ENCODE measurements around the gene G0S2. TPM values are rescaled to one million over a fixed set of nuclear protein-coding genes. Genes with fewer than 3 reads are reported as not detected.
A peak's percentile ranks its signal among the peaks of the same experiment; 100 is the strongest.

Gene G0S2
- polyA plus RNA-seq, 1 experiment, result 0.43 TPM

- no peak for TF ChIP-seq CTCF (IDR thresholded peaks at IDR 0.05; ENCODE audit: insufficient read depth, low read depth, low read length)
- H3K4me3 ChIP-seq (ENCODE audit: low read depth, low read length), result no peak overlapping the region
- no peaks in the 10 kb centered on the region; the same call in 1 of the 2 replicates for H3K27me3 ChIP-seq (ENCODE audit: control insufficient read depth, insufficient read depth, low read length)
- peak; percentile 64 for DNase-seq (ENCODE audit: low read depth)
- ChIA-PET POLR2A (no interaction called here), CTCF (interaction anchor here (0.8 to 1.9 kb wide), 6 partner anchors 22 to 99 kb away, joined by 3 to 7 read pairs (median 4); partner anchors contain the start of gene G0S2)
- no peaks in the 10 kb centered on the region for H3K36me3 ChIP-seq (ENCODE audit: control insufficient read depth, insufficient read depth, low read length)
Measured at GRCh38 chr1:209648931-209649776, 26.1 kb upstream of the G0S2 start.

- POLR2A ChIA-PET, result no interaction called here
- H3K4me3 ChIP-seq (ENCODE audit: low read depth, low read length), result no peak overlapping the region
Measured at GRCh38 chr1:209650454-209650853, 24.8 kb upstream of the G0S2 start.

GRCh38 chr1:209651138-209651587, 24.0 kb upstream of the G0S2 start:
- no peaks in the 10 kb centered on the region for H3K36me3 ChIP-seq (ENCODE audit: control insufficient read depth, insufficient read depth, low read length)
- TF ChIP-seq CTCF (IDR thresholded peaks at IDR 0.05; ENCODE audit: insufficient read depth, low read depth, low read length), result no peak
- H3K27me3 ChIP-seq (ENCODE audit: control insufficient read depth, insufficient read depth, low read length), result no peaks in the 10 kb centered on the region; the same call in 1 of the 2 replicates
- ChIA-PET POLR2A (no interaction called here), CTCF (interaction anchor here (1.0 to 1.7 kb wide), 3 partner anchors 11 to 24 kb away, joined by 3 to 9 read pairs (median 5); partner anchors contain the start of gene G0S2)
- H3K4me3 ChIP-seq (ENCODE audit: low read depth, low read length), result no peak overlapping the region
- DNase-seq (ENCODE audit: low read depth), result peak; percentile 19

More at GRCh38 chr1:209650454-209650853, 24.8 kb upstream of the G0S2 start:
- CTCF ChIA-PET, result interaction anchor here (0.6 to 1.7 kb wide), 5 partner anchors 11 to 1557 kb away, joined by 3 to 9 read pairs (median 3); no protein-coding TSS in a partner anchor
- no peak for TF ChIP-seq CTCF (IDR thresholded peaks at IDR 0.05; ENCODE audit: insufficient read depth, low read depth, low read length)
- Histone ChIP-seq H3K36me3 (ENCODE audit: control insufficient read depth, insufficient read depth, low read length) (no peaks in the 10 kb centered on the region), H3K27me3 (ENCODE audit: control insufficient read depth, insufficient read depth, low read length) (no peaks in the 10 kb centered on the region; the same call in 1 of the 2 replicates)
- no peak for DNase-seq (ENCODE audit: low read depth)

- TF ChIP-seq CTCF (IDR thresholded peaks at IDR 0.05; ENCODE audit: insufficient read depth, low read depth, low read length), result no peak
- no peaks in the 10 kb centered on the region; the same call in 1 of the 2 replicates for H3K27me3 ChIP-seq (ENCODE audit: control insufficient read depth, insufficient read depth, low read length)
- no peak within 1 kb of the TSS for H3K4me3 ChIP-seq (ENCODE audit: low read depth, low read length)
- DNase-seq (ENCODE audit: low read depth), result no peak
- no peaks in the 10 kb centered on the region for H3K36me3 ChIP-seq (ENCODE audit: control insufficient read depth, insufficient read depth, low read length)
- ChIA-PET CTCF (interaction anchor here (1.3 to 1.8 kb wide), 2 partner anchors 23 to 25 kb away, joined by 5 read pairs; partner anchors contain the start of gene G0S2), POLR2A (no interaction called here)
Measured at GRCh38 chr1:209652121-209652735, 23.0 kb upstream of the G0S2 start, which contains the start of gene LAMB3. TSS of gene LAMB3 (minus strand) at chr1:209652425. CDS start at chr1:209650944, 1,481 bp downstream.

All from BJ (cell line).